Urinary bladder (tissue), 4 donors: ENCODE data around the gene EXOC6B. TPM values are rescaled to one million over a fixed set of nuclear protein-coding genes. Genes with fewer than 3 reads are reported as not detected.

Experiments
- DNase-seq: peaks from one replicate; pipeline ENCODE4 v3.0.0-alpha.2; 2015; ENCODE audit errors: extremely low spot score
- H3K27ac ChIP-seq: one replicate; pipeline ENCODE4 v1.5.1; 2013; ENCODE audit warnings: low read depth, mild to moderate bottlenecking, moderate library complexity
- H3K36me3 ChIP-seq: one replicate; pipeline ENCODE4 v1.6.1; 2013; ENCODE audit warnings: mild to moderate bottlenecking, moderate library complexity; ENCODE audit not compliant: insufficient read depth
- H3K4me1 ChIP-seq: one replicate; pipeline ENCODE4 v1.6.1; 2013; ENCODE audit warnings: mild to moderate bottlenecking, moderate library complexity; ENCODE audit not compliant: insufficient read depth
- H3K4me3 ChIP-seq: one replicate; pipeline ENCODE4 v1.5.1; 2013; ENCODE audit warnings: low read depth, low read length
- WGBS: extraction: QIAGEN DNeasy Blood & Tissue Kit; methylation state at CpG from one replicate; pipeline ENCODE4 v1.1.7; 2013; 5-methylcytosine and 5-hydroxymethylcytosine counted together
- polyA plus RNA-seq: library from polyadenylated mRNA; stranded (reverse); fragments of 200-250 nt; gene quantifications from one replicate; pipeline ENCODE4 v1.2.3, GENCODE V29; 2013
- total RNA-seq: library from RNA; depleted of rRNA; stranded (reverse); fragments of >200 nt; gene quantifications from one replicate; pipeline ENCODE4 v1.2.3, GENCODE V29; 2014
- donor health status: healthy with polysubstance abuse.
- donor health status: healthy.

The EXOC6B gene
- total and polyA plus RNA-seq, 2 donors: 14.5 to 47.6 TPM

GRCh38 chr2:72794572-72794971 is 31.3 kb downstream of the EXOC6B start:
- Histone ChIP-seq H3K4me3 (no peak overlapping the region), H3K27ac (no peak overlapping the region)
- 62% methylated on average over 1 of the region's 1 CpG for WGBS

GRCh38 chr2:72793798-72794440 is 31.9 kb downstream of the EXOC6B start:
- Histone ChIP-seq H3K27ac (no peak overlapping the region), H3K36me3 (no peaks in the 10 kb centered on the region), H3K4me1 (no peaks in the 10 kb centered on the region), H3K4me3 (no peak overlapping the region)
- no peak for DNase-seq
- whole genome bisulfite sequencing: 44% methylated on average over 3 of the region's 3 CpGs

More at GRCh38 chr2:72794572-72794971, 31.3 kb downstream of the EXOC6B start:
- Histone ChIP-seq H3K4me1 (no peaks in the 10 kb centered on the region), H3K36me3 (no peaks in the 10 kb centered on the region)
- no peak for DNase-seq

GRCh38 chr2:72789241-72789640 is 36.6 kb downstream of the EXOC6B start:
- no peak for DNase-seq
- H3K27ac ChIP-seq: no peak overlapping the region
- H3K4me3 ChIP-seq: no peak overlapping the region
- no peaks in the 10 kb centered on the region for H3K4me1 ChIP-seq
- 89% methylated on average over 1 of the region's 1 CpG for WGBS
- no peaks in the 10 kb centered on the region for H3K36me3 ChIP-seq

GRCh38 chr2:72788756-72789155 is 37.1 kb downstream of the EXOC6B start:
- Histone ChIP-seq H3K27ac (no peak overlapping the region), H3K4me1 (no peaks in the 10 kb centered on the region), H3K4me3 (no peak overlapping the region), H3K36me3 (no peaks in the 10 kb centered on the region)
- 96% methylated on average over 1 of the region's 1 CpG for WGBS
- no peak for DNase-seq

- no peaks in the 10 kb centered on the region for H3K4me1 ChIP-seq
- 76% methylated on average over 1 of the region's 1 CpG for WGBS
- H3K27ac ChIP-seq: no peak overlapping the region
- no peak for DNase-seq
- no peaks in the 10 kb centered on the region for H3K36me3 ChIP-seq
- H3K4me3 ChIP-seq: no peak overlapping the region
Measured at GRCh38 chr2:72785517-72785916, 40.3 kb downstream of the EXOC6B start.

- no peak overlapping the region for H3K27ac ChIP-seq
- H3K4me3 ChIP-seq: no peak overlapping the region
- no peaks in the 10 kb centered on the region for H3K36me3 ChIP-seq
- DNase-seq: no peak
- H3K4me1 ChIP-seq: no peaks in the 10 kb centered on the region
- 89% methylated on average over 3 of the region's 3 CpGs for WGBS
Measured at GRCh38 chr2:72782520-72782919, 43.3 kb downstream of the EXOC6B start.

GRCh38 chr2:72781480-72781879 is 44.4 kb downstream of the EXOC6B start:
- Histone ChIP-seq H3K27ac (no peak overlapping the region), H3K4me1 (no peaks in the 10 kb centered on the region), H3K36me3 (no peaks in the 10 kb centered on the region), H3K4me3 (no peak overlapping the region)
- WGBS: 78% methylated on average over 5 of the region's 5 CpGs
- DNase-seq: no peak

GRCh38 chr2:72780477-72780876 is 45.4 kb downstream of the EXOC6B start:
- H3K4me3 ChIP-seq: no peak overlapping the region
- H3K4me1 ChIP-seq: no peaks in the 10 kb centered on the region
- 34% methylated on average over 2 of the region's 2 CpGs for WGBS
- no peak overlapping the region for H3K27ac ChIP-seq
- H3K36me3 ChIP-seq: no peaks in the 10 kb centered on the region
- DNase-seq: no peak

GRCh38 chr2:72779495-72779894 is 46.3 kb downstream of the EXOC6B start:
- no peak for DNase-seq
- 89% methylated on average over 2 of the region's 2 CpGs for WGBS
- no peak overlapping the region for H3K27ac ChIP-seq
- no peaks in the 10 kb centered on the region for H3K4me1 ChIP-seq
- H3K4me3 ChIP-seq: no peak overlapping the region
- H3K36me3 ChIP-seq: no peaks in the 10 kb centered on the region

GRCh38 chr2:72778410-72778809 is 47.4 kb downstream of the EXOC6B start:
- H3K4me3 ChIP-seq: no peak overlapping the region
- H3K4me1 ChIP-seq: no peaks in the 10 kb centered on the region
- no peak overlapping the region for H3K27ac ChIP-seq
- 76% methylated on average over 1 of the region's 1 CpG for WGBS
- DNase-seq: no peak
- no peaks in the 10 kb centered on the region for H3K36me3 ChIP-seq

- H3K4me3 ChIP-seq: no peak overlapping the region
- H3K4me1 ChIP-seq: no peaks in the 10 kb centered on the region
- 4% methylated on average over 2 of the region's 2 CpGs for WGBS
- peak; percentile 62 for DNase-seq
- no peak overlapping the region for H3K27ac ChIP-seq
- no peaks in the 10 kb centered on the region for H3K36me3 ChIP-seq
Measured at GRCh38 chr2:72770879-72771461, 54.9 kb downstream of the EXOC6B start.

GRCh38 chr2:72765997-72766609 is 59.7 kb downstream of the EXOC6B start:
- DNase-seq: no peak
- Histone ChIP-seq H3K4me1 (no peaks in the 10 kb centered on the region), H3K36me3 (no peaks in the 10 kb centered on the region), H3K27ac (no peak overlapping the region), H3K4me3 (no peak overlapping the region)
- 74% methylated on average over 2 of the region's 2 CpGs for WGBS

- WGBS: 97% methylated on average over 2 of the region's 2 CpGs
- Histone ChIP-seq H3K27ac (no peak overlapping the region), H3K4me3 (no peak overlapping the region), H3K4me1 (no peaks in the 10 kb centered on the region), H3K36me3 (no peaks in the 10 kb centered on the region)
- DNase-seq: no peak
Measured at GRCh38 chr2:72762276-72762675, 63.6 kb downstream of the EXOC6B start.

GRCh38 chr2:72759755-72760154 is 66.1 kb downstream of the EXOC6B start:
- 89% methylated on average over 1 of the region's 1 CpG for WGBS
- Histone ChIP-seq H3K27ac (no peak overlapping the region), H3K4me3 (no peak overlapping the region), H3K4me1 (no peaks in the 10 kb centered on the region), H3K36me3 (no peaks in the 10 kb centered on the region)
- DNase-seq: no peak
